NCI-H748 (cell line): ENCODE data around the gene COLQ.
A peak's percentile ranks its signal among the peaks of the same experiment; 100 is the strongest.
"Not testable (repeated sequence)": the region's sequence is repeated elsewhere in the genome, so short reads cannot be mapped to it uniquely, and the experiment has no call there.

ENCODE experiments used
- DNase-seq: peaks from one replicate; lab custom pipeline; 2025; ENCODE audit not compliant: unreplicated experiment; lab: John Stamatoyannopoulos, UW

COLQ gene

GRCh38 chr3:15430624-15431023 is 90.9 kb downstream of the COLQ start:
- DNase-seq, result no peak

DNA sequence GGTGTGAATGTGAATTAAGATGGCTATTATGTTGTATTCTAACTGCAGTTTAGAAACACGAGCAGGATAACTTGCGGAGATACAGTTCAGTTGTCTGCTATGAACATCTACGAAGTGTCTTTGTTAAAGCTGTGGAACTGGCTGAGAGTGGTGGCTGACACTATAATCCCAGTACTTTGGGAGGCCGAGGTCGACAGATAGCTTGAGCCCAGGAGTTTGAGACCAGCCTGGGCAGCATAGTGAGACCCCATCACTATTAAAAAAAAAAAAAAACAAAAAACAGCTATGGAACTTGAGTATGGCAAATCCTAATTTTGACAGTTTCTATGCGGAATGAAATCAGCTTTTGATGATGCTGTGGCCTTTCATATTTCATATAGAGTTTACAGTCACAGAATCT is 92.4 kb downstream of the COLQ start:
- DNase-seq, result no peak

DNA sequence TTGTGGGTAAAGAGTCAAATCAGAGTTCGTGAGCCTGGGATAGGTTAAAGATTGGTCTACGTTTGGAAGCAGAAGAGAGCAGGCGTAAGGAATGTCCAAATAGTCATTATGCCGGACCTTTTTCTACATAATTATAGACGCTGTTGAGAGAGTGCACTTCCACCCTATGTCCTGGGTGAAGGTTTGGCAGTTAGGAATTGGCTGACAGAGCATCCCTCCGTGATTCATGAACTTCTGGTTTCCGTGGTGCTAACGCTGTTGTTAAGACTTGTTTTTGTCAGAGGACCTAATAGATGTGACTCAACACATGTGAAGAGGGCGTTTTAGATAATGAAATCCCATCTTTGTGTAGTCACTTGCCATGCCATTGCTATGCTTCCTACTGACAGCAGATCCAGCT is 93.0 kb downstream of the COLQ start:
- no peak for DNase-seq

DNA sequence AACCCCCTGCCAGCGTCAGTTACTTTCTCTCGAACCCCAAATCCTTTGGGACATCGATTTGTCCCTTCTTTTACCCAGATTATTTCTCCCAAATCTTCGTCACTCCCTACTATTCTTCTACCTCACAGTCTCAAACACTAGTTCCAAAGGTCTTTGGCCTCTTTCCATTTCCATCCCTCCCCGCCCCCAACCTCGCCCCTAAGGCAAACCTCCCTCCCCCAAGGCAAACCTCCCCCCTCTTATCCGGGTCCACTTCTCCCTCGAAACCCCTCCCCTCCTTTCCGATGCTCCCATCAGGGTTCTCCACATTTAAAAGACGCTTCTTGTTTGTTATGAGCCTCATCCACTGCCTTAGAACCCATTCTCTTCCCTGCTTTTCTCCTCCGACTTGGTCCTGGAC is 93.5 kb downstream of the COLQ start:
- no peak for DNase-seq

GRCh38 chr3:15427182-15427880 is 94.2 kb downstream of the COLQ start, which contains the start of the genes EAF1 and METTL6:
Gene EAF1 (plus strand): TSS chr3:15427598. CDS start chr3:15427780, 182 bp downstream.
Gene METTL6 (minus strand): TSS chr3:15427544. CDS start chr3:15426511, 1,033 bp downstream.
- DNase-seq, result peak; percentile 79

DNA sequence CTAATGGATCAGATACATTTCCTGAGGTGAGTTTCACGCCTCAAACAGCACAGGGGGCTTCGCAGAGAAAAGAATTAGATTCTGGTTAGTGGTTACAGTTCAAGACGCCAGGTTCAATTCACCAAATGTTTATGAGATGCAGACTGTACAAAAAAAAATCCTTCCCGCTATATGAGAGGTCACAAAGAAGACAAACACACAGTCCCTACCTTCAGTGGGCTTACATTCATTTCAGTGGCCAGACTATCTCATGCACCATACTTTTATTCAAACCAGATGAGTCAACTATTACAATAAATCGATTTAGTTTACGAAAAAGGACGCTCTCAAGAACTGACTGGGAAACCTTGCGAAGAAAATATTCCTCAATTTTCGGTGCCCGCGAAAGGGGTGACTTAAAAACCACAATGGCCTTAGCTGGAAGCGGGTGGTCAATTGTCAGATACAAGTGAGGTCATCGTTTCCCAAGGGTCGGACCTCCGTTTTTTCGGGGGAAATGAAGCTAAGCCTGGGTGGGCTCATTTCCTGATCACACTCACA is 94.9 kb downstream of the COLQ start:
- DNase-seq, result no peak

DNA sequence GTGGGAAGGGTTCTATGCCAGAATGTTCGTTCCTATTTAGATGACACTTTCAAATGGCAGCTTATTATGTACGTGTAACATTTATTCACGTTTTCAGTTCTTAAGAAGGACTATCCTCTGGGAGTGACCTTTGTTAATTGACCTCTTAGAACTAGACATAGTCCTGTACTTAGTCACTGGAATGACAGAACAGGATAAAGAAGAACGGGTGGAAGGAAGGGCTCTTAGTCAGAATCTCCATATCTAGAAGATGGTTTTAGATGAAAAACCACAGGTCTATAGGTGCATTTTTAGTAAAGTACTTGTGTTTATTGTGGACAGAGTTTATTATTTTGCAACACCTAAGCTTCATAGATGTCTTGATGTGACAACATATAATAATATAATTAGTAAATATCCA is 100.6 kb downstream of the COLQ start:
- no peak for DNase-seq

DNA sequence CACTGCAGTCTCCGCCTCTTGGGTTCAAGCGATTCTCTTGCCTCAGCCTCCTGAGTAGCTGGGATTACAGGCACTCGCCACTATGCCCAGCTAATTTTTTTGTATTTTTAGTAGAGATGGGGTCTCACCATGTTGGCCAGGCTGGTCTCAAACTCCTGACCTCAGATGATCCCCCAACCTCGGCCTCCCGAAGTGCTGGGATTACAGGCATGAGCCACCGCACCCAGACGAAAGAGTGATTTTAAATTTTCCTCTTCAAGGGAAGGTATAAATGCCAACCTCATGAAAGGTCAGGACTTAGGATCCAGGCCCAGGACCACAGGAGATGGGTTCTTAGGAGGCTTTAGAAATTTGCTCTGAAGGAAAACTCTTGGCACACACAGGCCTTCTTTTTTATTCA is 110.5 kb downstream of the COLQ start:
- not testable (repeated sequence) for DNase-seq

DNA sequence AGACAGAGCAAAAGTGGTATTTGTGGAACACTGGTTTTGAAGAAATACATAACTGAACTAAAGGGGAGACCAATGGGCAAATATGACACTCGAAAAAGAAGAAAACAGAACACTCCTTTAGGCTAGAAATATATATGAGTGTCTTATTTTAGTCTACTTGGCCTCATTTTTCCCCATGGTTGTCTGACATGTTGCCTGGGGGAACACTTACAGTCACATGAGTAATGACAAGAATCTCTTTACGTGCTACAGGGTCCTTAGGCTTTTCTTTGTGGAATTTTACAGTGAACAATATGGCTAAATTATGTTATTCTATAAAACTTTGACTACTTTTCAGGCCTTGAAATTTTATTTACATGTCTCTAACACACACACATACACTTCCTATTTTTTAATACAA is 111.7 kb downstream of the COLQ start:
- DNase-seq, result no peak

DNA sequence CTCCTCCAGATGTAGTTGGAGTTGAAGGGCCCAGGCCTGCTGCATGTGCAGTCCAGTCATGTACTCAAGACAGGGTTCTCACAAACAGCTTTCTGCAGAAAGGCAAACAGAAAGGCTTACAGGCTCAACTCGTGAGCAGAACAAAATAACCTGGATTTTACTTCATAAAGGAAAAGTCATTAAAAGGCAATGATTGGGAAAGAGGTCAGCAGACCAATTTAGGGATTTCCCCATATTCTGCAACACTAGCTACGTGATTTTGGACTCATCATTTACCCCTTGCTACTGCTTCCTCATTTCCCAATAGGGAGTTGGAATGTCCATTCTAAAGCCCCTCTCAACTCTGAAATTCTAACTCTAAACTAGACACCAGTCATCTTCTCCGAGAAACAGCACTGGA is 112.3 kb downstream of the COLQ start:
- DNase-seq, result no peak

DNA sequence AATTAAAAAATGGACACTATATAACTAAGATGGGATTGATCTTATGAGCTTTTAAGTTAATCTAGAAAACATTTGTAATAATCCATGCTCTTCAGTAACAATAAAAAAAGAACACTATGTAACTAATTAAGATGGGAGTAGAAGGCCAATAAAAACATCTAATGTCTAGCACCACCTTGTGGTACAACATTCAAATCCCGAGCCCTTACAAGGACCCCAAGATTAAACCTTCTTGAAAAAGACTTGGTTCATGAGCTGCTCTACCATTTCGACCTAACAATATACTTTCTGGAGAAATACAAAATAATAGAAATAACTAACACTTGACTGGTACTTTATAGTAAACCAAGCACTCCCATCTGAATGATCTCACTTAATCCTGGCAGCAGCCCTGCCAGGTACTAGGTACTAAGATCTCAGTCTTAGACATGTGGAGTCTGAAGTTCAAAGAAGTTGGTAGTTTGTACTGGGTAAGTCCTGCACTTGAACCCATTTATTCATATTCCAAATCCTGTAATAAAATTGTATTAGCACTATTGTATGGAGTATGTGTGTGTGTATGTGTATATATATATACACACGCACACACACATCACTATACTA is 116.0 kb downstream of the COLQ start:
- peak; percentile 29 for DNase-seq

- DNase-seq, result no peak
Measured at GRCh38 chr3:15404767-15405166, 116.7 kb downstream of the COLQ start.

- DNase-seq, result no peak
Measured at GRCh38 chr3:15403965-15404364, 117.5 kb downstream of the COLQ start.

GRCh38 chr3:15403495-15403894 is 118.0 kb downstream of the COLQ start:
- no peak for DNase-seq

DNA sequence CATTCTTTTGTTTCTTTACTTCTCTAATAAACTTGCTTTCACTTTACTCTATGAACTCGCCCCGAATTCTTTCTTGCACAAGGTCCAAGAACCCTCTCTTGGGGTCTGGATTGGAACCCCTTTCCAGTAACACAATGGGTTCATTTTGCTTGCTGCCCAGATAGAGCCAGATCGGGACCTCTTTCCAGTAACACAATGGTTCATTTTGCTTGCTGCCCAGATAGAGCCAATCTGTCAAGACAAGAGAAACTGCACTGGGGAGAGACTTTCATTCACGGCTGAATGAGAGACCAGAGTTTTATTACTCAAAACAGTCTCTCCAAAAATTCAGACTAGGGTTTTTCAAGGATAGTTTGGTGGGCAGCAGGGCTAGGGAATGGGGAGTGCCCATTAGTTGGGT is 119.6 kb downstream of the COLQ start:
- no peak for DNase-seq
